Breast epithelium (tissue), 4 donors: ENCODE data around the gene STRIT1. TPM values are rescaled to one million over a fixed set of nuclear protein-coding genes. Genes with fewer than 3 reads are reported as not detected.
"Not testable (repeated sequence)": the region's sequence is repeated elsewhere in the genome, so short reads cannot be mapped to it uniquely, and the experiment has no call there.

Experiments
- DNase-seq, 2 donors: peaks; one replicate each; pipeline ENCODE4 v3.0.0-alpha.2; 2019; ENCODE audit warnings: low spot score in 2 of 2
- H3K27ac ChIP-seq, 2 donors: fragments of 200-600 bp; sonication (generic) in 1 of 2; one replicate each; pipeline ENCODE4 v1.5.1; 2016 to 2019; ENCODE audit warnings: mild to moderate bottlenecking in 1 of 2
- H3K27me3 ChIP-seq, 2 donors: fragments of 200-600 bp; sonication (generic) in 1 of 2; one replicate each; pipeline versions ENCODE4 v1.5.1 to v1.6.0; 2017 to 2019; ENCODE audit warnings: control low read depth in 1 of 2, mild to moderate bottlenecking in 1 of 2
- H3K36me3 ChIP-seq: fragments of 200-600 bp; one replicate; pipeline ENCODE4 v1.5.1; 2019
- H3K4me1 ChIP-seq, 2 donors: fragments of 200-600 bp; sonication (generic); one replicate each; pipeline ENCODE4 v1.5.1; 2016 to 2019; ENCODE audit warnings: control low read depth in 1 of 2
- H3K4me3 ChIP-seq, 3 donors: fragments of 200-600 bp; sonication (generic); 1 replicate in 2 of 3; 2 replicates in 1 of 3; pipeline ENCODE4 v1.5.1; 2016 to 2019; ENCODE audit warnings: mild to moderate bottlenecking in 3 of 3, moderate library complexity in 2 of 3
- H3K9me3 ChIP-seq, 2 donors: fragments of 200-600 bp; sonication (generic) in 1 of 2; one replicate each; pipeline ENCODE4 v1.5.1; 2016 to 2019; ENCODE audit warnings: control low read depth in 1 of 2
- CTCF ChIP-seq, 3 donors: fragments of 450-650 bp; IDR thresholded peaks; one replicate each; pipeline ENCODE4 v1.5.1; 2016 to 2017; ENCODE audit warnings: antibody characterized with exemption in 3 of 3, mild to moderate bottlenecking in 3 of 3, moderate library complexity in 3 of 3
- POLR2A ChIP-seq: fragments of 450-650 bp; IDR thresholded peaks from one replicate; pipeline ENCODE4 v1.6.1; 2016; ENCODE audit warnings: antibody characterized with exemption, mild to moderate bottlenecking, moderate library complexity
- POLR2AphosphoS5 ChIP-seq, 3 donors: sonication (generic); formaldehyde crosslinking; IDR thresholded peaks; one replicate each; pipeline ENCODE4 v1.6.1; 2017; ENCODE audit warnings: antibody characterized with exemption in 3 of 3
- intact Hi-C: fragments of 100-400 bp; cut with DNase I; formaldehyde crosslinking; loops from one replicate; pipeline ENCODE4 v1.15.1; 2023; ENCODE audit warnings: low total_unique reads
- total RNA-seq, 3 donors: library from RNA; depleted of rRNA; stranded (reverse); fragments of >200 nt; gene quantifications; one replicate each; pipeline ENCODE4 v1.1.0, GENCODE V29; 2016

Gene STRIT1
- total RNA-seq, 3 donors from 2014 or later, result 0.32 TPM; not detected in 2

- Histone ChIP-seq H3K27me3 (no peaks in the 10 kb centered on the region), H3K4me1 (no peaks in the 10 kb centered on the region), H3K9me3 (no peaks in the 10 kb centered on the region), H3K27ac (no peak overlapping the region), H3K36me3 (no peaks in the 10 kb centered on the region), H3K4me3 (no peak overlapping the region)
- DNase-seq, result no peak
- intact Hi-C loops, result no loop called here
- TF ChIP-seq CTCF (IDR thresholded peaks at IDR 0.05), result no peak
- no peak for TF ChIP-seq POLR2A
Observed at GRCh38 chr3:155271343-155271613, 22.2 kb downstream of the STRIT1 start.

- intact Hi-C loops, result no loop called here
- Histone ChIP-seq H3K36me3 (no peaks in the 10 kb centered on the region), H3K9me3 (no peaks in the 10 kb centered on the region), H3K27ac (no peak overlapping the region), H3K27me3 (no peaks in the 10 kb centered on the region), H3K4me1 (no peaks in the 10 kb centered on the region), H3K4me3 (no peak overlapping the region)
- DNase-seq, result no peak
- TF ChIP-seq CTCF (IDR thresholded peaks at IDR 0.05) (no peak), POLR2AphosphoS5 (IDR thresholded peaks at IDR 0.05) (no peak), POLR2A (no peak)
Observed at GRCh38 chr3:155270485-155271342, 22.8 kb downstream of the STRIT1 start.

GRCh38 chr3:155270063-155270462 lies 23.4 kb downstream of the STRIT1 start:
- Histone ChIP-seq H3K9me3 (no peaks in the 10 kb centered on the region), H3K27ac (no peak overlapping the region), H3K27me3 (no peaks in the 10 kb centered on the region), H3K4me1 (no peaks in the 10 kb centered on the region), H3K36me3 (no peaks in the 10 kb centered on the region), H3K4me3 (no peak overlapping the region)
- TF ChIP-seq CTCF (IDR thresholded peaks at IDR 0.05), result no peak
- TF ChIP-seq POLR2AphosphoS5 (IDR thresholded peaks at IDR 0.05), result no peak
- TF ChIP-seq POLR2A, result no peak
- DNase-seq, result no peak
- intact Hi-C loops, result no loop called here

GRCh38 chr3:155262855-155263254 lies 30.6 kb downstream of the STRIT1 start:
- H3K4me3 ChIP-seq, intact Hi-C loops, H3K36me3 ChIP-seq, DNase-seq, H3K27ac ChIP-seq, H3K4me1 ChIP-seq, H3K27me3 ChIP-seq, H3K9me3 ChIP-seq: not testable (repeated sequence)

- no peaks in the 10 kb centered on the region for H3K36me3 ChIP-seq
- intact Hi-C loops, result no loop called here
- H3K4me3 ChIP-seq, result no peak overlapping the region
- no peaks in the 10 kb centered on the region for H3K27me3 ChIP-seq
- DNase-seq, result no peak
- no peak for TF ChIP-seq POLR2AphosphoS5 (IDR thresholded peaks at IDR 0.05)
- no peak for TF ChIP-seq CTCF (IDR thresholded peaks at IDR 0.05)
- no peak for TF ChIP-seq POLR2A
- no peaks in the 10 kb centered on the region for H3K9me3 ChIP-seq
- H3K27ac ChIP-seq, result no peak overlapping the region
- H3K4me1 ChIP-seq, result no peaks in the 10 kb centered on the region
Observed at GRCh38 chr3:155262295-155262694, 31.2 kb downstream of the STRIT1 start.
